Chondrocyte (in vitro differentiated cells): ENCODE data around the gene HUS1. TPM values are rescaled to one million over a fixed set of nuclear protein-coding genes. Genes with fewer than 3 reads are reported as not detected.
A peak's percentile ranks its signal among the peaks of the same experiment; 100 is the strongest.

Experiments
- DNase-seq: peaks from one replicate; pipeline ENCODE4 v3.0.0; 2021; ENCODE audit warnings: mixed read lengths, low spot score
- H3K27ac Mint-ChIP-seq: one replicate; pipeline ENCODE4 v1.8.0; 2021; ENCODE audit warnings: mild to moderate bottlenecking, moderate library complexity, mixed read lengths; ENCODE audit not compliant: unreplicated experiment
- H3K27me3 Mint-ChIP-seq: 2 replicates; pipeline ENCODE4 v1.8.0; 2021; ENCODE audit warnings: low read depth, mixed read lengths
- H3K36me3 Mint-ChIP-seq: 2 replicates; pipeline ENCODE4 v1.8.0; 2021; ENCODE audit warnings: low read depth, mixed read lengths
- H3K4me1 Mint-ChIP-seq: 2 replicates; pipeline ENCODE4 v1.8.0; 2021; ENCODE audit warnings: low read depth, mild to moderate bottlenecking, mixed read lengths
- H3K4me3 Mint-ChIP-seq: one replicate; pipeline ENCODE4 v1.8.0; 2021; ENCODE audit warnings: mild to moderate bottlenecking, moderate library complexity, mixed read lengths; ENCODE audit not compliant: unreplicated experiment
- H3K9me3 Mint-ChIP-seq: 2 replicates; pipeline ENCODE4 v1.8.0; 2021; ENCODE audit warnings: low read depth, mixed read lengths
- total RNA-seq: library from RNA; stranded (reverse); gene quantifications from 3 replicates; pipeline ENCODE4 v1.2.1, GENCODE V29; 2021
- TF ChIP-seq, protein P1 (sequence below): fragments of 200-600 bp; sonication (generic); IDR thresholded peaks from 2 replicates; pipeline ENCODE4 v1.5.0; 2021; ENCODE audit warnings: antibody characterized with exemption, mild to moderate bottlenecking, moderate library complexity

Gene HUS1
- total RNA-seq, 1 donor from 2014 or later, result 29.0 TPM

DNA sequence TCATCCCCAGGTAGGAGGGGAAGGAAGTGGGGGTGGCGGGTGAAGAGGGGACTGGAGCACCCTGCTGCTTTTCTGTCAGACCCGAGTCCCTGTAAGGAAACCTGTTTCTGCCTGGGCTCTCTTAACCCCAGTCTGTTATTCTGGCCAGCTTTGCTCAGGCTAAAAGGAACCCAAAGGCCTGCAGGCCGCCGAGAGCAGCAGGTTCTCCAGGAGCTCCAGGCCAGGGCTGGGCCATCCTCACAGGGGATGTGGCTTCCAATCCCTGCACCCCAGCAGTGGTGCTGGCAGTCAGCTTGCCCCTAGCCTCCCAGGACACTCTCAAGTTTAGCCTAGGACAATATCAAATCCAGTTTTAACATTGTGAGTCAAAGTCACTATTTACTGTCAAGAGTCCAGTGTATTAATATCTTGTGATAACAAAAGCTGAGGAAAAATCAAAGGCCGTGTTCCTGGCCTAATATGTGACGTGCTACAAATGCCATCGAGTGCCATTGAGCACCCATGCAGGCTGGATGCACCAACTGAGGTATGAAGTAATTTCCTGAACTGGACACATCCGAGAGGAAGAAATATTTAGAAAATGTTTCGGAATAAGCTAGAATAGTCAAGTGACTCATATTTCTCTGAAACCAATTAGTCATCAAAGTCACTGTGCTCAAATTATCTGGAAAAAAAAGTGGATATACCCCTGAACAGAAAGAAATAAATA is 38.1 kb downstream of the HUS1 start:
- TF ChIP-seq, protein P1, sequence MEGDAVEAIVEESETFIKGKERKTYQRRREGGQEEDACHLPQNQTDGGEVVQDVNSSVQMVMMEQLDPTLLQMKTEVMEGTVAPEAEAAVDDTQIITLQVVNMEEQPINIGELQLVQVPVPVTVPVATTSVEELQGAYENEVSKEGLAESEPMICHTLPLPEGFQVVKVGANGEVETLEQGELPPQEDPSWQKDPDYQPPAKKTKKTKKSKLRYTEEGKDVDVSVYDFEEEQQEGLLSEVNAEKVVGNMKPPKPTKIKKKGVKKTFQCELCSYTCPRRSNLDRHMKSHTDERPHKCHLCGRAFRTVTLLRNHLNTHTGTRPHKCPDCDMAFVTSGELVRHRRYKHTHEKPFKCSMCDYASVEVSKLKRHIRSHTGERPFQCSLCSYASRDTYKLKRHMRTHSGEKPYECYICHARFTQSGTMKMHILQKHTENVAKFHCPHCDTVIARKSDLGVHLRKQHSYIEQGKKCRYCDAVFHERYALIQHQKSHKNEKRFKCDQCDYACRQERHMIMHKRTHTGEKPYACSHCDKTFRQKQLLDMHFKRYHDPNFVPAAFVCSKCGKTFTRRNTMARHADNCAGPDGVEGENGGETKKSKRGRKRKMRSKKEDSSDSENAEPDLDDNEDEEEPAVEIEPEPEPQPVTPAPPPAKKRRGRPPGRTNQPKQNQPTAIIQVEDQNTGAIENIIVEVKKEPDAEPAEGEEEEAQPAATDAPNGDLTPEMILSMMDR, result no peak

DNA sequence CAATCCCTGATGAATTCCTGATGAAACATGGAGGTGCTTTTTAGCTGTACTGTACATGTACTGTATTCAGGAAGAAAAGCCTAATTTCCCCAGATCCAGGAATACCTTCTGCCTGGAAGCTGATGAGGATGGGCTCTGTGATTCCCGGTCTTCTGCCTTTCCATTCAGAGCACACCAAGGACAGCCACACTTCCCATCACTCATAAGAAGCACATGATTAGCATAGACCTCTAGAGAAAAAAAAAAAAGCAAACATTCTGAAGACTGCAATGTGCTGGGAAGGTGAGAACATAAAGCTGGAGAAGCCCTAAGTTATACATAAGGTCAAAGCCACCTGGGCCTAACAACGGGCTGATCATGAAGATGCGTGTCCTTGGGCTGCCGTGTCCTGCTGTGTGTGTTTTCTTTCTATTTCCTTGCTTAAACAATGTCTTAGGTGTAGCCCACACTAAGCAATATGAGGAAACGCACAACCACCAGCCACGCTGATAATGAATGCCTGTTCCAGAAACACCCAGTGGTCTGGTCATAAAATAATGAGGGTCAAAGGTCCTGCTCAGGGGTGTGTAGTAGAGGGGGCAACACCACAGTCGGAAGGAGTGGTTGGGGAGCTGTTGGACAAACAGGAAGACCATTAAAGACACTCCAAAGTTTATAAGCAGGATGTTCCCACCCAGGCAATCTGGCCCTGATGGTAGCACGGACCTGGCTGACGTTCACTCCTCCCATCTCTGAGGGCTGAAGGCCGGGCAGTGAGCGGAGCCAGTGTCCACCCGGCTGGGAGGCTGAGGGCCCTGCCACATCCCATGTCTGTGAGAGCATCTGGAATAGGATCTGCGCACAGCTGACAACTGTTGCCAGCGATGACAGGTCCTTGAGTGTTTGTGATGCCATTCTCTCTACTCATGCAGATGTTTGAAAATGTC is 39.1 kb downstream of the HUS1 start:
- TF ChIP-seq, protein P1, result no peak
- DNase-seq, result no peak
- peaks cover 64% of the 10 kb centered on the region for H3K4me1 Mint-ChIP-seq
- H3K27ac Mint-ChIP-seq, result peak overlapping the region; percentile 96
- no peaks in the 10 kb centered on the region for H3K36me3 Mint-ChIP-seq
- no peaks in the 10 kb centered on the region for H3K27me3 Mint-ChIP-seq
- H3K9me3 Mint-ChIP-seq, result no peaks in the 10 kb centered on the region
- no peak overlapping the region for H3K4me3 Mint-ChIP-seq

More for the DNA sequence above, 38.1 kb downstream of the HUS1 start:
- H3K27me3 Mint-ChIP-seq, result no peaks in the 10 kb centered on the region
- peaks cover 66% of the 10 kb centered on the region for H3K4me1 Mint-ChIP-seq
- no peak for DNase-seq
- no peaks in the 10 kb centered on the region for H3K9me3 Mint-ChIP-seq
- no peaks in the 10 kb centered on the region for H3K36me3 Mint-ChIP-seq
- H3K27ac Mint-ChIP-seq, result peak overlapping the region; percentile 96
- no peak overlapping the region for H3K4me3 Mint-ChIP-seq

DNA sequence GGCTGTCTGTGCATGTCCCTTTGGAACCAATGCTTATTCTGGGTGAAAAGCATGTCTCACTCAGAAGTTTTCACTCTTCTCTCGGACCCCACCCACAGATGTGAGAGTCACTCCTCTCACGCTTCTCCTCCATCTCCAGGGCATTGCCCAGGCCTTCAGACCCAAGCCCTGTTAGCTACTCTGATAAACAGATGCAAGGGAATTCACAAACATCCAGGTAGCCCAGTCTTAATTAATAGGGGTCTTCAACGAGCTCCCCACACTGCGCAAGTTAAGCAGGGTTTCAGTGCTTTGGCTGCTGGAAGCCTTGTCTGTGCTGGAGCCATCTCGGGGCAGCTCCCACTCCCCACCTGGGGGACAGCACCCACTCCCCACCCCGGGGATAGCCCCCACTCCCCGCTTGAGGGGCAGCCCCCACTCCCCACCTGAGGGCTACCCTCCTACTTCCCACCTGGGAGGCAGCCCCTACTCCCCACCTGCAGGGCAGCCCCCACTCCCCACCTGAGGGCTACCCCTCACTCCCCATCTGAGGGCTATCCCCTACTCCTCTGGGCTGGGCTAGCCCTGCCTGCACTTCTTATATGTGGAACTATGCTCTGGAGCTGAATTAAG is 39.9 kb downstream of the HUS1 start:
- H3K36me3 Mint-ChIP-seq, result no peaks in the 10 kb centered on the region
- no peak for DNase-seq
- H3K4me1 Mint-ChIP-seq, result peaks cover 58% of the 10 kb centered on the region
- no peak overlapping the region for H3K4me3 Mint-ChIP-seq
- no peaks in the 10 kb centered on the region for H3K27me3 Mint-ChIP-seq
- H3K9me3 Mint-ChIP-seq, result no peaks in the 10 kb centered on the region
- TF ChIP-seq, protein P1, result no peak
- H3K27ac Mint-ChIP-seq, result peak overlapping the region; percentile 96

DNA sequence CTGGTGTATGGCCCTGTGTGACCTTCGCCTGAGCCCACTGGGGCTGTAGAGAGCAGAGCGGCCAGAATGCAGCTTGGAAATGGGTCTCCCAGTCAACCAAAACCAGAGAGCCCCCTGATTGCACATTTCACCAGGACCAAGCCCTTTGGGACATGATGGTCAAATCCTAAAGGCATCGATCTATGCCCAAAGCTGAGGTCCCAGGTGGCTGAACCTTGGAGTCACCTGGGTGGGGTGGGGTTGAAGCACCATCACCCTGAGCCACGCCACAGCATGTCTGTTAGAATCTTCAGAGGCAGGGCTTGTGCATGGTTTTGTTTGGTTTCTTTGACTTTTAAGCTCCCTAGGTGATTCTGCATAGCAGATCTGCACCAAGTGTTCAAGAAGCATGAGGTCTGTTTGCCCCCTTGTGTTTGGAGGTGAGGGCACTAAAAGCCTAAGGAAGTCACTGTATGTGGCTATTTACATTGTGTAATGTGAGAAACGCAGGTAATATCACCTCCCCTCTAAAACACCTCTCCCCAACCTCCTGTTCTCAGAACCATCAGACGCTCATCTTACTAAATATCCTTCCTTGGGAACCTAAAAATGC is 40.7 kb downstream of the HUS1 start:
- H3K27ac Mint-ChIP-seq, result peak overlapping the region; percentile 64
- no peaks in the 10 kb centered on the region for H3K27me3 Mint-ChIP-seq
- H3K36me3 Mint-ChIP-seq, result no peaks in the 10 kb centered on the region
- DNase-seq, result no peak
- no peaks in the 10 kb centered on the region for H3K9me3 Mint-ChIP-seq
- H3K4me3 Mint-ChIP-seq, result no peak overlapping the region
- TF ChIP-seq, protein P1, result peak; percentile 48
- H3K4me1 Mint-ChIP-seq, result peaks cover 51% of the 10 kb centered on the region
